HG02981 (cell line): ENCODE results near the gene TM2D3.

ENCODE experiments used
- ATAC-seq: cut with Tn5 transposase; IDR thresholded peaks from one replicate; pipeline ENCODE4 v1.9.1; 2021; ENCODE audit warnings: mild to moderate bottlenecking, moderate library complexity; ENCODE audit not compliant: unreplicated experiment

TM2D3 gene

DNA sequence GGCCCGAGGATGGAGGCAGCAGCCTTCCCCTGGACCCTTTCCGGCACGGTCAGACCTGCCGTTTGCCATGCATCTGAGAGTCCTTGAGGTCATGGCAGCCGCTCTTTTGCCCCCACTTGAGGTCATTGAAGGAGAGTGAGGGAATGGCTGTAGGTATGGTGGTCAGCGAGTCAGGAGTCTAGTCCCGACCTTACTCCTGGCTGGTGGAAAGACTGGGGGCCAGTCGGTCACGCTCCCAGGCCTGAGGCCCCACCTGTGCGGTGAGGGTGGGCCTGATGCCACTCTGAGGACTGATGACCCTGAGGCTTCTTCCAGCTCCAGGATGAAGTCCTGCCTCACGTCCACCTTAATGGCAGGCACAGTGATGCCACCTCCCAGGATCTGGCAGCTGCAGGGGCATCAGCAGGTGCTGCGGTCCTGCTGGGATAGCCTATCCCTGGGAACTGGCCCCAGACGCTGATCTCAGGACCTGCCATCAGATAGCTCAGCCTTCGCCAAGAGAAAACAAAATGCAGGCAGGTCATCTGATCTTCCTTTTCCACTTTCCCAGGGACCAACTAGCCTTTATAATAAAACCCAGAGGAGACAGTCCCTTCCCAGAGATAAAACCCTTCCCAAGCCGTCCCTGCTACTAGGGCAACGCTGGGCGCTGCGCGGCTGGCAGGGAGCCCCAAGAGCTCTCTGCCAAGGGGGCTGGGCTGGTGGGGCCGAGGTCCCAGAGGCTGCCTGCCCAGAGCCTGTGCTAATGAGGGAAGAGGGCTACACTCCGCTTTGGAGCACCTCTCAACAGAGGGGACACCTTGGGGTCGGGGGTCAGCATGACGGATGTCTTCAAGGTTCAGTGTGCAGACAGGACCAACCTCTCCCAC is 42.2 kb downstream of the TM2D3 start:
- ATAC-seq, result no peak

DNA sequence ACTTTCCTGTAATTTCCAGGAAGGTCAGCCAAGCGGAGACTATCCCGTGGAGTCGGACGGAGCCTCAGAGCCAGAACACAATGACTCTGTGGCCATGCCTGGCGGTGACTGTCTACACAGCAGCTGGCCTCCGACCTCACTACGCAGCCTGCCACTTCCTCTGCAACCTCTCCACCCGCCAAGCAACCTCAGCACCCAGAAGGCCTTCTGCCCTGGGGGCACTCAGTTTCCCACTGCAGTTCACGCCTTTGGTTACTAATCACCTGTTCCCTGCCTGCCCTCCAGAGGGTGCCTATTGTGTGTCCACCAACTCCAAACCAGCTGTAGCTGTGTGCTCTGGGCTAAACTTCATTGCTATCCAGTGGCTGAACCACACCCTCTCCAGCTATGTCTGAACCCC is 44.0 kb downstream of the TM2D3 start:
- ATAC-seq, result no peak

DNA sequence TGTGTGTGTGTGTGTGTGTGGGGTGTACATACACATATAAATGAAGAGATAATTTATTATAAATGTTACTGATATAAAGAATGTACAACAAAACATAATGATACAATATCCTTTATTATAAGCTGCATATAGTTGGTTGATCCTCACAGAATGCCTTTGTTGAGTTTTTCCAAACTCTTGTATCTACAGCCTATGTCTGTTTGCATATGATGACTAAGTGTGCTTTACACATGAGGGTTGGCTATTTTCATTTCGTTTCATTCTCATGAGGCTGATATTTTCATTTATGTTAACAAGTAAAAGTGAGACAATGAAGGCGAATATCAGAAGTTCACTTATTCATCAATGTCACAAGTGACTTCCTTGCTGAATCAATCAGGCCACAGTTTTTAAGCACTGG is 45.1 kb downstream of the TM2D3 start:
- ATAC-seq, result no peak

DNA sequence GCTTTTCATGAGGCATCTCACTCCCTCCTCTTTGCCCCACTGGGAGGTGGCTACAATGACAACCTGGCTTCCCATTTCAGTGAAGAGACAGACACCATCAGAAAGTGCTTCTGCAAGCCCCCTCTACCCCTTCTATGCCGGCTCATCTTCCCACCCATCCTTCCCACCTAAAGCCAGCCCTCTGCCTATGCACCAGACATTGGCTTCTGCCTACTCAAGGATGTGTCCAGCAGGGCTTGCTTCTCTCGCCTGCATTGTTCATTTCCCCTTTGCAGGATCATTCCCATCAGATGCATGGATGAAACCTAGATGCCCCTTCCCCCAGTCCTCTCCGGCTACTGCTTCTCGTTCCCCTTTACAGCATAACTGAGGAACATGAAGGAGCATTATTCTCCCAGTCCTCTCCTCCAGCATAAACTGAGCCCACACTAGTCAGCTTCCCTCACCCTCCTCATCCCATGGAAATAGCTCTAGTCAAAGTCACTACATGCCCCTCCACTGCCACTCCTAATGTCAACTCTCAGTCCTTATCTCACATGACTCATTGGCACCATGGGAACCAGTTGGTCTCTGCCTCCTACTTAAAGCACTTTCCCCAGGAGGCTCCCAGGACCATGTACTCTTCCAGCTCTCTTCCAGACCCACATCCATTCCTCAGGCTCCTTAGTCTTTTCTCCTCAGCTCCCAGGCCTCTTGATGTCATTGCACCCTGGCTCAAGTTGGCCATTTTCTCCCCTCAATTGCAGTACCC is 47.9 kb downstream of the TM2D3 start:
- ATAC-seq, result no peak

DNA sequence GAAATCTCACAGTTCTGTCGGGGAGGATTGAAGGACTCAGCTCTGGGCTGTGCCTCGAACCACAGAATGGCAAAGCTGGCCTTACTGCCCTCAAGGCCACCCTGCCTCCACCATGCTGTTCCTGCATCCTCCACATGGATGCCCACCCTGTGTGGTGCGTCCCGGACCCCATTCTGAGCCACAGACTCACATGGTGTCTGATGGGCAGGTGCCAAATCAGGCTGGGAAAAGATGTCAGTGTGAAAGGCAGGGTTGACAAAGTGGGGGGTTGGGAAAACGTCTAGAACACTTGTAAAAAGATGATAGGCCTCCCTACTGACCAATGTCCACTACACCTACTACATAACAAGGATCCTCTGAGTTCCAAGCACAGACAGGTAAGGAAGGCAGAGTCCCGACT is 49.4 kb downstream of the TM2D3 start:
- ATAC-seq, result no peak

DNA sequence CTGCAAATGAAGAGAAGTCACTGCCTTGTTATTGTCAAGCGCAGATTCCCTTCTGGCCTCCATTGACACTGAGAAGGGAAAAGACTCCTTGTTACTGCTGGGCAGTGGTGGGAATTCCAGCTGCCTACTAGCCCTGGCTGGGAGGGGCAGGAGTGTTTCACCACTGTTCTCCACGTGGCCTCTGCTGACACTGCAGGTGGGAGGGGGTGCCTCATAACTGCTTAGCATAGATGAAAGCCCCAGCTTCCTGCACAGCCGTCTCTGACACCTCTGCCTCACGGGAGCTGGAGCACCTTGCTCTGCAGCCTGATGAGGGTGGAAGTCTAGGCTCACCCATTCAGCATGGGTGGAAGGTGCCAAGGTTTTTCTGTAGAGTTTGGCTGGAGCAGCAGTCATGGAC is 52.1 kb downstream of the TM2D3 start:
- no peak for ATAC-seq

DNA sequence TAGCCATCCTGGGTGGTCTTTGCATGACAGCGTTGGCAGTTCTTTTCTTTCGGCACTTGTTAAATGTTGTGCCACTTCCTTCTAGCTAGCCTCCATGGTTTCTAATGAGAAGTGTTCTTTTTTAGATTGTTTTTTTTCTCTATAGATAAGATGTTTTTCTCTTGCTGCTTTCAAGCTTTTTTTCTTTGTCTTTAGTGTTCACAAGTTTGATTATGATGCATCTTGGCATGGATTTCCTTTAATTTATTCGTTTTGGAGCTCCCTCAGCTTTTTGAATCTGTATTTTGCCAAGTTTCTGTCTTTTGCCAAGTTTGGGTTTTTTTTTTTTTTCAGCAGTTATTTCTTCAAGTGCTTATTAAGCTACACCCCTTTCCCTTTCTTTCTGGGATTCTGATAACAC is 53.1 kb downstream of the TM2D3 start:
- ATAC-seq, result no peak

DNA sequence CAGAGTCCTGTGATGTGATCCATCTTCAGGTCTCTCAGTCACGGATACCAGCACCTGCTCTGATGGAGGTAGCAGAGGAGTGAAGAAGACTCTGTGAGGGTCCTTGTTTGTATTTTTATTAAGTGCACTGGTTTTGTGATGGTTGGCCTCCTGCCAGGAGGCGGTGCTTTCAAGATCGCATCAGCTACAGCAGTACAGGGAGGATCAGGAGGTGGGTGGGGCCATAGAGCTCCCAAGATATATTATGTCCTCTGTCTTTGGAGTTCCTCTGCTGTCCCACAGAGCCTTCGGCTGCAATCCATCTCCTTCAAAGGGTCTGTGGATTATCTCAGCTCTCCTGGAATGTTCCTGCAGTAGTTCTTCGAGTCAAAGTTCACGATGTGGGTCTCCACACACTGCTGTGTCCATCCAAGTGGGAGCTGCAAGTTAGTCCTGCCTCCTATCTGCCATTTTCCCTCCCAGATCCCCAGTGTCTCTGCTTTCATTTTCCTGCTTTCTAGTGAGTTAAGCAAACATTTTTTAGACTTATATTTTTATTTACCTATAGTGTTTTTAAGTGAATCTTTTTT is 54.7 kb downstream of the TM2D3 start:
- ATAC-seq, result no peak

DNA sequence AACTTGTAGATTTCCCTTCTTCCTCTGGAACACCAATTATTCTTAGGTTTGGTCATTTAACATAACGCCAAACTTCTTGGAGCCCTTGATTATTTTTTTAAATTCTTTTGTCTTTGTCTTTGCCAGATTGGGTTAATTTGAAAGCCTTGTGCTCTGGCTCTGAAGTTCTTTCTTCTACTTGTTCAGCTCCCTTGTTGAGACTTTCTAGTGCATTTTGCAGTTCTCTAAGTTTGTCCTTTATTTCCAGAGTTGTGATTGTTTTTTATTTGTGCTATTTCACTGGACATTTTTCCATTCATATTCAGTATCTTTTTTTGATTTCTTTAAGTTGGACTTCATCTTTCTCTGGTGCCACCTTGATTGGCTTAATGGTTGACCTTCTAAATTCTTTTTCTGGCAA is 55.5 kb downstream of the TM2D3 start:
- no peak for ATAC-seq
